ENCODE results near the gene KRTAP10-7. TPM values are rescaled to one million over a fixed set of nuclear protein-coding genes. Genes with fewer than 3 reads are reported as not detected.

The KRTAP10-7 gene
- total RNA-seq, 1 donor from 2014 or later = not detected

DNA sequence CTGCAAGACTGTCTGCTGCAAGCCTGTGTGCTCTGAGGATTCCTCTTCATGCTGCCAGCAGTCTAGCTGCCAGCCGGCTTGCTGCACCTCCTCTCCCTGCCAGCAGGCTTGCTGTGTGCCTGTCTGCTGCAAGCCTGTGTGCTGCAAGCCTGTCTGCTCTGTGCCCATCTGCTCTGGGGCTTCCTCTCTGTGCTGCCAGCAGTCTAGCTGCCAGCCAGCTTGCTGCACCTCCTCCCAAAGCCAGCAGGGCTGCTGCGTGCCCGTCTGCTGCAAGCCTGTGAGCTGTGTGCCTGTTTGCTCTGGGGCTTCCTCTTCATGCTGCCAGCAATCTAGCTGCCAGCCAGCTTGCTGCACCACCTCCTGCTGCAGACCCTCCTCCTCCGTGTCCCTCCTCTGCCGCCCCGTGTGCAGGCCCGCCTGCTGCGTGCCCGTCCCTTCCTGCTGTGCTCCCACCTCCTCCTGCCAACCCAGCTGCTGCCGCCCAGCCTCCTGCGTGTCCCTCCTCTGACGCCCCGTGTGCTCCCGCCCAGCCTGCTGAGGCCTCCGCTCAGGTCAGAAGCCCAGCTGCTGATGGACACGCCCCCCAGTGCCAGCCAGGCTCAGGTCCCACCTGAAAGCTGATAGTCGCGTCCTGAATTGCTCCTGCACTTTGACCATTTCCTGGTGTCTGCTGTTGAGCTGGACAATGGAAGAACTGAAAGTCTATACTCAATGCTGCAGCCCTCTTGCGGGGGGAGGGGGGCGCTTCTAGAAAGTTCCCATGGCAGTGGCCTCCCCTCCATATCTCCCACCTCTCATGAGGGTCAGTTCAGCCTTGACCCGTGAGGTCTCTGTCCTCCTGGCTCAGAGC lies 25.7 kb upstream of the KRTAP10-7 start:
- H3K27ac ChIP-seq = no peak overlapping the region
- no peak for ATAC-seq
- peaks cover 17% of the 10 kb centered on the region for H3K9me3 ChIP-seq
- peak; percentile 39 for DNase-seq
- H3K27me3 ChIP-seq (ENCODE audit: low read depth) = no peaks in the 10 kb centered on the region
- H3K4me3 ChIP-seq = no peak overlapping the region
- intact Hi-C loops (cut with DNase I) = no loop called here
- TF ChIP-seq, protein P1, sequence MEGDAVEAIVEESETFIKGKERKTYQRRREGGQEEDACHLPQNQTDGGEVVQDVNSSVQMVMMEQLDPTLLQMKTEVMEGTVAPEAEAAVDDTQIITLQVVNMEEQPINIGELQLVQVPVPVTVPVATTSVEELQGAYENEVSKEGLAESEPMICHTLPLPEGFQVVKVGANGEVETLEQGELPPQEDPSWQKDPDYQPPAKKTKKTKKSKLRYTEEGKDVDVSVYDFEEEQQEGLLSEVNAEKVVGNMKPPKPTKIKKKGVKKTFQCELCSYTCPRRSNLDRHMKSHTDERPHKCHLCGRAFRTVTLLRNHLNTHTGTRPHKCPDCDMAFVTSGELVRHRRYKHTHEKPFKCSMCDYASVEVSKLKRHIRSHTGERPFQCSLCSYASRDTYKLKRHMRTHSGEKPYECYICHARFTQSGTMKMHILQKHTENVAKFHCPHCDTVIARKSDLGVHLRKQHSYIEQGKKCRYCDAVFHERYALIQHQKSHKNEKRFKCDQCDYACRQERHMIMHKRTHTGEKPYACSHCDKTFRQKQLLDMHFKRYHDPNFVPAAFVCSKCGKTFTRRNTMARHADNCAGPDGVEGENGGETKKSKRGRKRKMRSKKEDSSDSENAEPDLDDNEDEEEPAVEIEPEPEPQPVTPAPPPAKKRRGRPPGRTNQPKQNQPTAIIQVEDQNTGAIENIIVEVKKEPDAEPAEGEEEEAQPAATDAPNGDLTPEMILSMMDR (IDR thresholded peaks at IDR 0.05) = no peak
- H3K4me1 ChIP-seq = no peaks in the 10 kb centered on the region
- no peaks in the 10 kb centered on the region for H3K36me3 ChIP-seq

DNA sequence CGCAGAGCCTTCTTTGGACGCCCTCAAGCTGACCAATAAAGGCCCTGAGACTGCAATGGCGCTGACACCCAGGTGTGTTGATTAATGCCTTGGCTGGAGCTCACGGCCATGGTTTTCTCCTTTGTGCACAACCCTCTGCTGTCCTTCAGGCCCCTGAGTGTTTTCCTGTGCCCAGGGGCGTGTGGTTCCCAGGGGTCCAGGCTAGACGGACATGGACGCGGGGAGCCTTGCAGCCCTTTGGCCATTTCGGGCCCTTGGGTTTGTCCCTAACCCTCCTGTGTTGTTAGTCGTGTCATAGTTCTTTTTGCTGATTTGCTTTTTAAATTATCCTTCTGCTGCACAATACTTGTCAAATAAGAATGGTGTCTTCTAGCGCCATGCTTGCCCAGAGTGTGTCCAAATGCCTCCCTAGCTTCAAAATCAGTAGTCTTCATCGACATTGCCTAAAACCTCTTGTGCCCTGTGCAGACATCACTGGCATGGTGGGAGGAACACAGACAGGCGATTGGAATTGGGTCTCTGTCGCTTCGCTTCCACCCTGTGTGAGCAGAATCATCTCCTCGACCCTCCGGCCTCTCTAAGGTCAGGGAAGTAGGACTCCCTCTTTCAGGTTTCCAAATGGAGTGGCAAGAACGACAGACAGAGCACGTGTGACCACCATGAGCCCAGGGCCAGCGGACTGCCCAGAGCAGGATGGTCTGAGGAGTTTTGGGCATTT lies 24.9 kb upstream of the KRTAP10-7 start:
- intact Hi-C loops (cut with DNase I) = no loop called here
- Histone ChIP-seq H3K9me3 (peaks cover 17% of the 10 kb centered on the region), H3K27ac (no peak overlapping the region), H3K4me3 (no peak overlapping the region), H3K27me3 (ENCODE audit: low read depth) (no peaks in the 10 kb centered on the region), H3K4me1 (no peaks in the 10 kb centered on the region), H3K36me3 (no peaks in the 10 kb centered on the region)
- TF ChIP-seq, protein P1 (IDR thresholded peaks at IDR 0.05) = no peak
- ATAC-seq = no peak
- DNase-seq = peak; percentile 28

DNA sequence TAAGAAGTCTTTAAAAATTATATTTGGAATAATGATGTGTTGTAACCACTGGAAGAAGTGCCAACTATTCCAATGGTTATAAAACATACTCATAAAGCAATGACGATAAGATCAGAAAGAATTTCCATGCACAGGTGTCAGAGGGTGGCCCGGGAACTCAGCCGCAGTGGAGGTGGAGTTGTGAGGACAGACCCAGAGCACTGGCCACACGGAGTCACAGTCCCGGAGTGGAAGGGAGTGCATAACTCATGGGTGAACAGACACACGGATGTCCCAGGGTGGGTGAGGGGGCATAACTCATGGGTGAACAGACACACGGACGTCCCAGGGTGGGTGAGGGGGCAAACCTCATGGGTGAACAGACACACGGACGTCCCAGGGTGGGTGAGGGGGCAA lies 24.4 kb upstream of the KRTAP10-7 start:
- Histone ChIP-seq H3K9me3 (peaks cover 14% of the 10 kb centered on the region), H3K27ac (no peak overlapping the region), H3K4me3 (no peak overlapping the region), H3K4me1 (no peaks in the 10 kb centered on the region), H3K27me3 (ENCODE audit: low read depth) (no peaks in the 10 kb centered on the region), H3K36me3 (no peaks in the 10 kb centered on the region)
- DNase-seq (peak; percentile 26), ATAC-seq (no peak)
- TF ChIP-seq, protein P1 (IDR thresholded peaks at IDR 0.05) = no peak
- intact Hi-C loops (cut with DNase I) = no loop called here

DNA sequence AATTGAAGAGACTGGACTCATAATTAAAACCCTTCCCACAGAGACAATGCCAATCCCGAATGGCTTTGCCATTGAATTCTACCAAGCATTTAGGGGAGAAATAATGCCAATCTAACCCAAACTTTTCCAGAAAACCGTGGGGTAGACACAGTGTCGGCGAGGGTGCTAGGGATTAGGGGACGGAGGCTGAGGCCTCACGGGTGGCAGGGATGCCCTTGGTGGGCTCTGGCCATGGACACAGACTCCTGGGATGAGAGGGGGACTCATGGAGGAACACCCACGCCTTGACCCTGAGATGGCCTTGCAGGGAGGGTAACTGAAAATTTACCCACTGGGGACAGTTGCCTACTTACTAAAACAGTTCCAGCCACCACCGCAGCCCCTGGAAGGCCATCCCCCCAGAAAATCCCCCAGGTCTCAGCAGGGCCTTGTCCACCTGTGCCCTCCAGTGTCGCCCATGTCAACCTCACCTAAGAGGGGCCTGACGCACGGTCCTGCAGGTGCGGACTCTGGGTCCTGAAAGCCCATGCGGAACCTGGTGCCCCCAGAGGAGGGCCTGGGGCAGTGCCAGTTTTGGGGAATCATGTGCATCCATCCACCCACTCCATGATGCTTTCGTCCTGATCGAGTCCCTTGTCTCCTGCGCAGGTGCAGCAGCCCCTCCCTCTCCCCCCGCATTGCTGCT lies 21.9 kb upstream of the KRTAP10-7 start:
- no peak for ATAC-seq
- H3K36me3 ChIP-seq = no peaks in the 10 kb centered on the region
- no peaks in the 10 kb centered on the region for H3K27me3 ChIP-seq (ENCODE audit: low read depth)
- H3K9me3 ChIP-seq = peaks cover 15% of the 10 kb centered on the region
- TF ChIP-seq, protein P1 (IDR thresholded peaks at IDR 0.05) = no peak
- no peaks in the 10 kb centered on the region for H3K4me1 ChIP-seq
- no peak overlapping the region for H3K4me3 ChIP-seq
- intact Hi-C loops (cut with DNase I) = no loop called here
- peak; percentile 15 for DNase-seq
- no peak overlapping the region for H3K27ac ChIP-seq

DNA sequence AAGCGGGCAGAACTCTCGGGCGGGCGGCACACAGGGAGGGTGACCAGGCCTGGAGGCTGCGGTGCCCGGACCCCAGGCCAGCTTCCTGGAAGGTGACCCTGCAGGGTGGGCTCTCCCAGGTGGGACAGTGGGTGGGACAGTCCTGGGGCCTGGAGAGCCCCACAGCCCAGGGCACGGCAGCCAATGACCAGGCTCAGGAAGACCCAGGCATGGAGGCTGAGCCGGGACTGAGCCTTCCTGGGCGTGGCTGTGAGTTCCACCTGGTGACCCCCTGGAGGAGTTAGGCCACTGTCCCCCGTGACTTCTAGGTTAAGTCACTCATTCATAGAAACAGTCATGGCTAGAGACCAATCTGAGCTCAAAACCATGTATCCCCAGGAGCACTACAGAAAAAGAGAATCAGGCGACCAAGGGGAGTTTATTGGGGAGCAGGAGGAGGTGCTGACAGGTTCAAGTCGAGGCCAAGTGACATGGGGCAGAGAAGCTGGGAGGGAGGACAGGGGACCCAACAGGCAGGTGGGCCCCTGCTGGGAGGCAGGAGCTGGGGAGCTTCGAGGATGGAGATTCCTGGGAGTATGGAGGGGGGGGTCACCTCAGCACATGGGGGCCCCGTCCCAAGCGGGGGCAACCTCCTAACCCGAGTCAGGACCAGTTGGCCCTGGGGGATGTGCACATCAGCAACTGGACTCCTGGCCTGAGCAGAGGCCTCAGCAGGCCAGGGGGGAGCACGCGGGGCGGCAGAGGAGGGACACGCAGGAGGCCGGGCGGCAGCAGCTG lies 21.2 kb upstream of the KRTAP10-7 start:
- no peak overlapping the region for H3K27ac ChIP-seq
- no peak overlapping the region for H3K4me3 ChIP-seq
- H3K36me3 ChIP-seq = no peaks in the 10 kb centered on the region
- intact Hi-C loops (cut with DNase I) = no loop called here
- peaks cover 1% of the 10 kb centered on the region for H3K27me3 ChIP-seq (ENCODE audit: low read depth)
- TF ChIP-seq, protein P1 (IDR thresholded peaks at IDR 0.05) = no peak
- DNase-seq = peak; percentile 28
- H3K9me3 ChIP-seq = peaks cover 15% of the 10 kb centered on the region
- no peaks in the 10 kb centered on the region for H3K4me1 ChIP-seq
- no peak for ATAC-seq

Data from lower lobe of right lung (tissue), 2 donors.